Body of pancreas (tissue), 4 donors: ENCODE results near the gene INTS6L.
"Not testable (repeated sequence)": the region's sequence is repeated elsewhere in the genome, so short reads cannot be mapped to it uniquely, and the experiment has no call there.

Experiments used
- CTCF ChIP-seq, 7 experiments: fragments of 450-650 bp in 4 of 7; fragments of 200-600 bp in 3 of 7; sonication (generic) in 3 of 7; IDR thresholded peaks; one replicate each; pipeline ENCODE4 v1.5.1; 2016 to 2019; ENCODE audit warnings: antibody characterized with exemption in 7 of 7
- POLR2A ChIP-seq, 3 donors: fragments of 450-650 bp; IDR thresholded peaks; one replicate each; pipeline ENCODE4 v1.6.1; 2016; ENCODE audit warnings: antibody characterized with exemption in 3 of 3, mild to moderate bottlenecking in 2 of 3

- not testable (repeated sequence) for TF ChIP-seq POLR2A, CTCF (IDR thresholded peaks at IDR 0.05)
Observed at GRCh38 chrX:135624408-135625204, 104.1 kb downstream of the INTS6L start.
